GM10266 (cell line): ENCODE measurements around the gene CLBA1.

Experiments
- DNase-seq: peaks from one replicate; pipeline ENCODE4 v3.0.0; 2012; ENCODE audit errors: extremely low spot score
- CTCF ChIP-seq: IDR thresholded peaks from 2 replicates; pipeline ENCODE4 v1.5.1; 2012; ENCODE audit warnings: mild to moderate bottlenecking, low read depth; ENCODE audit not compliant: control insufficient read depth, insufficient read depth; ENCODE audit errors: missing control alignments

The CLBA1 gene

GRCh38 chr14:104992501-104992900 lies 6.9 kb downstream of the CLBA1 start:
- no peak for TF ChIP-seq CTCF
- no peak for DNase-seq

- no peak for TF ChIP-seq CTCF
- no peak for DNase-seq
Measured at GRCh38 chr14:104993306-104993705, 7.7 kb downstream of the CLBA1 start.

GRCh38 chr14:104993808-104994591 lies 8.4 kb downstream of the CLBA1 start:
- DNase-seq: no peak
- TF ChIP-seq CTCF: no peak

GRCh38 chr14:104994978-104995377 lies 9.4 kb downstream of the CLBA1 start:
- TF ChIP-seq CTCF: no peak
- DNase-seq: no peak

- DNase-seq: no peak
- TF ChIP-seq CTCF: no peak
Measured at GRCh38 chr14:104996032-104996431, 10.4 kb downstream of the CLBA1 start.

GRCh38 chr14:104996483-104996882 lies 10.9 kb downstream of the CLBA1 start:
- DNase-seq: no peak
- TF ChIP-seq CTCF: no peak

- DNase-seq: no peak
- TF ChIP-seq CTCF: no peak
Measured at GRCh38 chr14:104998801-104999200, 13.2 kb downstream of the CLBA1 start.
